Islet of Langerhans (tissue), 1 donor: ENCODE results near the gene LCP2.

Experiments
- FAIRE-seq: peaks from one replicate; lab custom pipeline; 2011; peaks lifted over from hg19 to GRCh38; lab: Jason Lieb, UNC

LCP2 gene

GRCh38 chr5:170296036-170296934, 1.3 kb downstream of the LCP2 start:
- no peak for FAIRE-seq

GRCh38 chr5:170294556-170294955, 3.0 kb downstream of the LCP2 start:
- no peak for FAIRE-seq

- FAIRE-seq = no peak
Measured at GRCh38 chr5:170294057-170294456, 3.5 kb downstream of the LCP2 start.

- FAIRE-seq = no peak
Measured at GRCh38 chr5:170293273-170293672, 4.3 kb downstream of the LCP2 start.

GRCh38 chr5:170292179-170293104, 5.1 kb downstream of the LCP2 start:
- FAIRE-seq = no peak

- no peak for FAIRE-seq
Measured at GRCh38 chr5:170290498-170290897, 7.1 kb downstream of the LCP2 start.

- FAIRE-seq = no peak
Measured at GRCh38 chr5:170289764-170290163, 7.8 kb downstream of the LCP2 start.

- no peak for FAIRE-seq
Measured at GRCh38 chr5:170289121-170289520, 8.5 kb downstream of the LCP2 start.

- FAIRE-seq = no peak
Measured at GRCh38 chr5:170288551-170288950, 9.0 kb downstream of the LCP2 start.

- no peak for FAIRE-seq
Measured at GRCh38 chr5:170288151-170288550, 9.4 kb downstream of the LCP2 start.

GRCh38 chr5:170287532-170287931, 10.0 kb downstream of the LCP2 start:
- no peak for FAIRE-seq

- no peak for FAIRE-seq
Measured at GRCh38 chr5:170286386-170286925, 11.1 kb downstream of the LCP2 start.

GRCh38 chr5:170285181-170285580, 12.4 kb downstream of the LCP2 start:
- FAIRE-seq = no peak

- no peak for FAIRE-seq
Measured at GRCh38 chr5:170284231-170284630, 13.3 kb downstream of the LCP2 start.

GRCh38 chr5:170283296-170283695, 14.3 kb downstream of the LCP2 start:
- no peak for FAIRE-seq

GRCh38 chr5:170280011-170280493, 17.5 kb downstream of the LCP2 start:
- no peak for FAIRE-seq

GRCh38 chr5:170279459-170279817, 18.1 kb downstream of the LCP2 start:
- FAIRE-seq = no peak

- no peak for FAIRE-seq
Measured at GRCh38 chr5:170278611-170279458, 18.7 kb downstream of the LCP2 start.

- FAIRE-seq = no peak
Measured at GRCh38 chr5:170277867-170278281, 19.7 kb downstream of the LCP2 start.

GRCh38 chr5:170276140-170276539, 21.4 kb downstream of the LCP2 start:
- FAIRE-seq = no peak

- FAIRE-seq = no peak
Measured at GRCh38 chr5:170275376-170275994, 22.1 kb downstream of the LCP2 start.
